AG04449 (cell line): ENCODE measurements around the gene SELENOW.
"Not testable (repeated sequence)": the region's sequence is repeated elsewhere in the genome, so short reads cannot be mapped to it uniquely, and the experiment has no call there.

Experiments
- CTCF ChIA-PET: fragments of 350-600 bp; formaldehyde crosslinking; extraction: SDS; loops from one replicate; lab custom pipeline; 2021; ENCODE audit warnings: antibody characterized with exemption; lab: Yijun Ruan, JAX
- POLR2A ChIA-PET: fragments of 400-600, 350-600 bp; formaldehyde crosslinking; extraction: SDS; loops from one replicate; lab custom pipeline; 2020; ENCODE audit warnings: antibody characterized with exemption, inconsistent platforms; lab: Yijun Ruan, JAX
- DNase-seq: peaks from one replicate; pipeline ENCODE4 v3.0.0-alpha.2; 2010; ENCODE audit warnings: low read depth, low spot score
- H3K4me3 ChIP-seq: 2 replicates; pipeline ENCODE4 v1.5.1; 2011; ENCODE audit warnings: low read depth, mild to moderate bottlenecking, control low read depth, low read length
- CTCF ChIP-seq: IDR thresholded peaks from one replicate; pipeline ENCODE4 v1.5.1; 2011; ENCODE audit warnings: mild to moderate bottlenecking, moderate library complexity, low read length, control low read depth, inconsistent platforms; ENCODE audit not compliant: insufficient read depth; ENCODE audit errors: missing control alignments

SELENOW gene

DNA sequence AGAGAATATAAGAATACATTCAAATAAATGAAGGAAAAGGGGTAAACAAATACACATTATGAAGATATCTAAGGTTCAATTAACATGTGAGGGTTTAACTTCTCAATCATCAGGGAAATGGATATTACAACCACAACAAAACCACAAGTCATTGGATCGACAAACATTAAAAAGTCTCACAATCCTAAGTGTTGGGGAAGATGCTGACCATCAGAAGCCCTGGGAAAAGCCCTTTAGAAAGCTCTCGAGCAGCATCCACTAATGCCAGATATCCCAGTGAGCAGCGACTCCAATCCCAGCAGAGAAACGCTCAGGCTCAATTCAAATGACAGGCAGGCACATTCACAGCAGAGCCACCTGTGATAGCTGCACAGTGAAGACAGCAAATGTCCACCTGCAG lies 22.8 kb downstream of the SELENOW start:
- ChIA-PET CTCF (interaction anchor here (1.1 to 4.8 kb wide), 3 partner anchors 10 to 88 kb away, joined by 3 to 43 read pairs (median 6); partner anchors contain the start of gene EHD2), POLR2A (no interaction called here)
- no peak for DNase-seq
- H3K4me3 ChIP-seq = no peak overlapping the region
- no peak for TF ChIP-seq CTCF

DNA sequence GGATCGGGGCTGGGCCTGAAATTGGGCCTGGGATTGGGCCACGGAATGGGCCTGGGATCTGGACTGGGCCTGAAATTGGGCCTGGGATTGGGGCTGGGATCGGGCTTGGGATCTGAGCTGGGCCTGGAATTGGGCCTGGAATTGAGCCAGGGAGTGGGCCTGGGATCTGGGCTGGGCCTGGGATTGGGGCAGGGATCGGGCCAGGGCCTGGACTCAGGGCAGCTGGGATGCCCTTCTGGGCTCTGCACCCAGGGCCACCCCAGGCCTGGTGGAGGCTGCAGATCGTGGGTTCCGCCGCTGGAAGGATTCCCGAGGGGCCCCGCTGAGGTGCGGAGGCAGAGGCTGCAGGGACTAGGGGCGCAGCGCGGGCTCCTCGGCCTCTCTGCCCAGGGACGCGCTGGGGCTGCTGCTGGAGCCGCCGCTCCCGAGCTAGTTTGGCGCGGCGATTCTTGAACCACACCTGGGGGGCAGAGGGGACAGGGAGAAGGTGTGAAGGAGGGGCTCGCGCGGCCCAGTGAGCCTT lies 24.1 kb downstream of the SELENOW start:
- DNase-seq = no peak
- ChIA-PET CTCF (interaction anchor here (1.2 to 4.8 kb wide), 2 partner anchors 11 to 60 kb away, joined by 3 to 43 read pairs; no protein-coding TSS in a partner anchor), POLR2A (no interaction called here)
- H3K4me3 ChIP-seq = no peak overlapping the region
- no peak for TF ChIP-seq CTCF

GRCh38 chr19:47803148-47803547 lies 24.6 kb downstream of the SELENOW start:
- CTCF ChIA-PET = interaction anchor here (1.2 kb wide), 1 partner anchor 60 kb away, joined by 3 read pairs; no protein-coding TSS in a partner anchor
- POLR2A ChIA-PET, DNase-seq, H3K4me3 ChIP-seq: not testable (repeated sequence)

- CTCF ChIA-PET, H3K4me3 ChIP-seq, POLR2A ChIA-PET, DNase-seq: not testable (repeated sequence)
Observed at GRCh38 chr19:47803671-47804070, 25.2 kb downstream of the SELENOW start.

DNA sequence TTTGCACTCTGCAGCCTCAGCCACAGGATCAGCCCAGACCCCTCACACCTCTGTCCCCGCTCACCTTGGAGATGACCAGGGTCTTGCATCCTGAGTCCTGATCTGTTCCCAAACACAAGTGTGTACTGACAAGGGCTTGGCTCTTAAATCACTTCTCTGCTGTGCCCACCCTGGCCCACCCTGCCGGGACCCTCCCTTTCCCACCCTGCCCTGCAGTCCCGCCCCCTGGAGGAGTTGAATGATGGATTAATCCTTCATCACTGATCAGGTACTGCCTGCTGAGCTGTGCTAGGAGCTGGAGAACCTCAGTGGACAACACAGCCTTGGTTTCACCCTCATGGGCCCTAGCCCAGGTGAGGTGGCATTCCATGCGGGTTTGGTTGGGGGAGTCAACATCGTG lies 25.9 kb downstream of the SELENOW start, which contains the start of gene TPRX1:
Gene TPRX1 (minus strand): TSS at position 101 of the 400 bp plus-strand sequence. CDS start 12 bp downstream, at position 89.
- H3K4me3 ChIP-seq, POLR2A ChIA-PET, DNase-seq: not testable (repeated sequence)
- CTCF ChIA-PET = interaction anchor here (1.5 to 2.7 kb wide), 2 partner anchors 10 to 60 kb away, joined by 3 to 14 read pairs; no protein-coding TSS in a partner anchor

DNA sequence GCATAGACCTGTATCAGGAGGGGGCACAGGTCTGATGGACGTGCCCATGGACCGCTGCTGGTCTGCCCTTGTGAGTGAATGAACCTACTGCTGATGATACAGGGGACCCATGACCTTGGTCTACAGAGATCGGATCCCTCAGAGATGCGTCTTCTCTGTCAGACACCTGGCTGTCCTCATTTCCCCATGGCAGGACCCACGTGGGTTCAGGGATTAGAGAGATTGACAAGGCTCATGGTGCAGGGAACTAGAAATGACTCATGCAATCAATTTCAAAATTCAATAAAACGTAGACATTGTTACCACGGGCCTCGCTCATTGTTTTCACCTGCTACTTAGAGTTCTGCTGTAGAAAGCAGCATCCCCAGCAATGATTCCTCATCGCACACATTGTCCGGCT lies 26.8 kb downstream of the SELENOW start:
- ChIA-PET POLR2A (no interaction called here), CTCF (interaction anchor here (0.7 to 2.7 kb wide), 4 partner anchors 9 to 59 kb away, joined by 3 to 14 read pairs (median 4); no protein-coding TSS in a partner anchor)
- TF ChIP-seq CTCF = no peak
- no peak for DNase-seq
- H3K4me3 ChIP-seq = no peak overlapping the region

- ChIA-PET POLR2A (no interaction called here), CTCF (interaction anchor here (2.2 to 2.7 kb wide), 2 partner anchors 8 to 15 kb away, joined by 6 to 14 read pairs; no protein-coding TSS in a partner anchor)
Observed at GRCh38 chr19:47806435-47806834, 27.9 kb downstream of the SELENOW start.

More at GRCh38 chr19:47806435-47806834, 27.9 kb downstream of the SELENOW start:
- no peak overlapping the region for H3K4me3 ChIP-seq
- TF ChIP-seq CTCF = no peak
- no peak for DNase-seq
